Mammary epithelial cell (primary cell): ENCODE data around the gene GBP6.

Experiments used
- EZH2 ChIP-seq: IDR thresholded peaks from 2 replicates; pipeline ENCODE4 v1.6.1; 2012; ENCODE audit warnings: low read length, inconsistent platforms, borderline replicate concordance
- TF ChIP-seq, protein P1 (sequence below), 2 donors: IDR thresholded peaks in 1 of 2; conservative IDR thresholded peaks in 1 of 2; 2 replicates each; pipeline ENCODE4 v1.5.1; 2011 to 2012; ENCODE audit warnings: inconsistent platforms in 2 of 2, low read length in 2 of 2, mild to moderate bottlenecking in 2 of 2, control low read depth in 1 of 2, low read depth in 1 of 2; ENCODE audit not compliant: insufficient read depth in 1 of 2; ENCODE audit errors: extremely low read depth in 1 of 2

DNA sequence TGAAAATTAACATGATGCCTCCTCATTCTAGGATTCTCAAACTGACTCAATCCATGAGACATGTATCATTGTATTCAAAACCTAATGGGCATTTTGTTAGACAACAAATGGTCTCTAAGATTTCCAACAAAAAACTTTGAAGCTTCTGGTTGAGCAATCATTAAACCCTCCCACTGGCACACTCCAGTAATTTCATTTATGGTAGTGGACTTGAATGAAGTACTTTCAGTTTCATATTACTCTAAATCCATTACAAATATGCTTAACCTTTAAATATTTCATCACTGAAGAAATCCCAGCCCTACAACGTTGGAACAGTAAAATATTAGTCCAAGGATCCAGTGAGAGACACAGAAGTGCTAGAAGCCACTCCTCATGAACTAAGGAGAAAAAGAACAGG is 43.5 kb downstream of the GBP6 start:
- TF ChIP-seq, protein P1, sequence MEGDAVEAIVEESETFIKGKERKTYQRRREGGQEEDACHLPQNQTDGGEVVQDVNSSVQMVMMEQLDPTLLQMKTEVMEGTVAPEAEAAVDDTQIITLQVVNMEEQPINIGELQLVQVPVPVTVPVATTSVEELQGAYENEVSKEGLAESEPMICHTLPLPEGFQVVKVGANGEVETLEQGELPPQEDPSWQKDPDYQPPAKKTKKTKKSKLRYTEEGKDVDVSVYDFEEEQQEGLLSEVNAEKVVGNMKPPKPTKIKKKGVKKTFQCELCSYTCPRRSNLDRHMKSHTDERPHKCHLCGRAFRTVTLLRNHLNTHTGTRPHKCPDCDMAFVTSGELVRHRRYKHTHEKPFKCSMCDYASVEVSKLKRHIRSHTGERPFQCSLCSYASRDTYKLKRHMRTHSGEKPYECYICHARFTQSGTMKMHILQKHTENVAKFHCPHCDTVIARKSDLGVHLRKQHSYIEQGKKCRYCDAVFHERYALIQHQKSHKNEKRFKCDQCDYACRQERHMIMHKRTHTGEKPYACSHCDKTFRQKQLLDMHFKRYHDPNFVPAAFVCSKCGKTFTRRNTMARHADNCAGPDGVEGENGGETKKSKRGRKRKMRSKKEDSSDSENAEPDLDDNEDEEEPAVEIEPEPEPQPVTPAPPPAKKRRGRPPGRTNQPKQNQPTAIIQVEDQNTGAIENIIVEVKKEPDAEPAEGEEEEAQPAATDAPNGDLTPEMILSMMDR (conservative IDR thresholded peaks at IDR 0.05 in 1 of 2, IDR thresholded peaks at IDR 0.05 in 1 of 2; ENCODE audit: extremely low read depth in 1 of 2, insufficient read depth in 1 of 2, low read depth in 1 of 2, low read length in 2 of 2) = no peak
- TF ChIP-seq EZH2 = no peak
